Fibroblast of skin of left quadriceps (primary cell): ENCODE results near the gene MSL1.
A peak's percentile ranks its signal among the peaks of the same experiment; 100 is the strongest.
"Not testable (repeated sequence)": the region's sequence is repeated elsewhere in the genome, so short reads cannot be mapped to it uniquely, and the experiment has no call there.

Experiments used
- DNase-seq, 2 experiments: peaks; one replicate each; pipeline ENCODE4 v3.0.0-alpha.2; 2013; ENCODE audit warnings: low read depth in 2 of 2

The MSL1 gene

GRCh38 chr17:40124279-40125141 is 2.7 kb downstream of the MSL1 start:
- no peak for DNase-seq

- DNase-seq = no peak
These were observed 7.7 kb downstream of the MSL1 start for GRCh38 chr17:40129498-40129897.

- no peak for DNase-seq
These were observed 8.7 kb downstream of the MSL1 start for GRCh38 chr17:40130352-40131042.

- DNase-seq = no peak
These were observed 12.4 kb downstream of the MSL1 start for GRCh38 chr17:40134184-40134583.

GRCh38 chr17:40135817-40136216 is 14.0 kb downstream of the MSL1 start:
- no peak for DNase-seq

- no peak for DNase-seq
These were observed 17.8 kb downstream of the MSL1 start for GRCh38 chr17:40139566-40140058.

GRCh38 chr17:40143166-40143565 is 21.4 kb downstream of the MSL1 start:
- DNase-seq = not testable (repeated sequence)

- DNase-seq = no peak
These were observed 23.7 kb downstream of the MSL1 start for GRCh38 chr17:40145476-40145875.

- no peak for DNase-seq
These were observed 26.8 kb downstream of the MSL1 start for GRCh38 chr17:40148527-40148926.

- DNase-seq = no peak
These were observed 28.5 kb downstream of the MSL1 start for GRCh38 chr17:40150276-40150675.

- DNase-seq = no peak
These were observed 29.7 kb downstream of the MSL1 start for GRCh38 chr17:40151414-40151963.

GRCh38 chr17:40153603-40154236 is 31.9 kb downstream of the MSL1 start:
- DNase-seq = no peak

- DNase-seq = no peak
These were observed 36.2 kb downstream of the MSL1 start for GRCh38 chr17:40157973-40158372.

- no peak for DNase-seq
These were observed 36.8 kb downstream of the MSL1 start for GRCh38 chr17:40158438-40159013.

GRCh38 chr17:40159456-40159855 is 37.7 kb downstream of the MSL1 start:
- no peak for DNase-seq

GRCh38 chr17:40167685-40168261 is 46.0 kb downstream of the MSL1 start:
- DNase-seq = no peak

- peak in 1 of 2 experiments; percentile 36 for DNase-seq
These were observed 46.6 kb downstream of the MSL1 start for GRCh38 chr17:40168262-40168832.

GRCh38 chr17:40170325-40170724 is 48.6 kb downstream of the MSL1 start:
- DNase-seq = no peak

GRCh38 chr17:40171750-40172149 is 50.0 kb downstream of the MSL1 start:
- no peak for DNase-seq

GRCh38 chr17:40173091-40173777 is 51.5 kb downstream of the MSL1 start:
- no peak for DNase-seq

- no peak for DNase-seq
These were observed 52.0 kb downstream of the MSL1 start for GRCh38 chr17:40173778-40174135.
